Coronary artery (tissue), 2 donors: ENCODE measurements around the gene HSD17B4.

Experiments
- DNase-seq: peaks from one replicate; pipeline ENCODE4 v3.0.0-alpha.2; 2017; ENCODE audit warnings: low spot score
- H3K27ac ChIP-seq, 2 donors: fragments of 200-600 bp; sonication (generic); one replicate each; pipeline ENCODE4 v1.5.1; 2016 to 2019
- H3K4me3 ChIP-seq: fragments of 200-600 bp; sonication (generic); 2 replicates; pipeline ENCODE4 v1.5.1; 2016; ENCODE audit warnings: mild to moderate bottlenecking, moderate library complexity
- TF ChIP-seq, protein P1 (sequence below): fragments of 200-600 bp; sonication (generic); IDR thresholded peaks from one replicate; pipeline ENCODE4 v1.5.1; 2019; ENCODE audit warnings: antibody characterized with exemption

Gene HSD17B4

DNA sequence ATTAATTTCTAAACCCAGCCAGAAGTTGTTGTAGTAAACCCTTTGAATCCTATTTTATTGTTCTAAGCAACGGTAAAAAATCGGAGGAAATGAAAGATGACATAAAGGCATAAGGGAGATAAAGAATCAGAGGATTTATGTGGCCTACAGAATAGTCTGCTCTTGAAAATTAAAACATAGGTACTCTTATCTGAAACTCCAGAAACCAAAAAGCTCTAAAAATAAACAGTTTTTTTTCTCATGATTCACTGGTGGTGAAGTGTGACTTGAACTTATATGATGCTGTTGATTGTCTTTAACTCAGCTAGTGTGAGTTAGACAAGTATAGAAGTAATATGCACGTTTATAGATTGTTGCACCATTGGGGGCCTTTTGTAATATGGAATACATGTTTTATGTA lies 80.3 kb downstream of the HSD17B4 start:
- H3K27ac ChIP-seq = no peak overlapping the region
- H3K4me3 ChIP-seq = no peak overlapping the region
- TF ChIP-seq, protein P1, sequence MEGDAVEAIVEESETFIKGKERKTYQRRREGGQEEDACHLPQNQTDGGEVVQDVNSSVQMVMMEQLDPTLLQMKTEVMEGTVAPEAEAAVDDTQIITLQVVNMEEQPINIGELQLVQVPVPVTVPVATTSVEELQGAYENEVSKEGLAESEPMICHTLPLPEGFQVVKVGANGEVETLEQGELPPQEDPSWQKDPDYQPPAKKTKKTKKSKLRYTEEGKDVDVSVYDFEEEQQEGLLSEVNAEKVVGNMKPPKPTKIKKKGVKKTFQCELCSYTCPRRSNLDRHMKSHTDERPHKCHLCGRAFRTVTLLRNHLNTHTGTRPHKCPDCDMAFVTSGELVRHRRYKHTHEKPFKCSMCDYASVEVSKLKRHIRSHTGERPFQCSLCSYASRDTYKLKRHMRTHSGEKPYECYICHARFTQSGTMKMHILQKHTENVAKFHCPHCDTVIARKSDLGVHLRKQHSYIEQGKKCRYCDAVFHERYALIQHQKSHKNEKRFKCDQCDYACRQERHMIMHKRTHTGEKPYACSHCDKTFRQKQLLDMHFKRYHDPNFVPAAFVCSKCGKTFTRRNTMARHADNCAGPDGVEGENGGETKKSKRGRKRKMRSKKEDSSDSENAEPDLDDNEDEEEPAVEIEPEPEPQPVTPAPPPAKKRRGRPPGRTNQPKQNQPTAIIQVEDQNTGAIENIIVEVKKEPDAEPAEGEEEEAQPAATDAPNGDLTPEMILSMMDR = no peak
- DNase-seq = no peak

DNA sequence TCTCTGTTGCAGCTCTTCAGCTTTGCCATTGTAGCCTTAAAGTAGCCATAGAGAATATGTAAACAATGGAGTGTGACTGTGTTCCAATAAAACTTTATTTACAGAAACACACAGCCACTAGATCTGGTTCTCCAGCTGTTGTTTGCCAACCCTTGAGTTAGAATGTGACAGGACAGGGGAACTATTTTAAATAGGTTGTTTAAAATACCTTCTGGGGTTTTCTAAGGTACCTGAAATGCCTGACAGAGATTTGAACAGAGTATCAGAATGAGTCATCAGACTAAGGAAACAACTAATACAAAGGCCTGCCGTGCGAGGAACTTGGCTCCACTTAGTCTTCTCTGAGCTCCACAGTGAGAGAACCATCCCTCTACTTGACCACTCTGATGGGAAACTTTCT lies 85.4 kb downstream of the HSD17B4 start:
- Histone ChIP-seq H3K27ac (no peak overlapping the region), H3K4me3 (no peak overlapping the region)
- DNase-seq = no peak
- TF ChIP-seq, protein P1 = no peak

GRCh38 chr5:119541716-119542115 lies 89.4 kb downstream of the HSD17B4 start:
- H3K27ac ChIP-seq = no peak overlapping the region
- no peak for DNase-seq
- no peak overlapping the region for H3K4me3 ChIP-seq
- TF ChIP-seq, protein P1 = no peak

DNA sequence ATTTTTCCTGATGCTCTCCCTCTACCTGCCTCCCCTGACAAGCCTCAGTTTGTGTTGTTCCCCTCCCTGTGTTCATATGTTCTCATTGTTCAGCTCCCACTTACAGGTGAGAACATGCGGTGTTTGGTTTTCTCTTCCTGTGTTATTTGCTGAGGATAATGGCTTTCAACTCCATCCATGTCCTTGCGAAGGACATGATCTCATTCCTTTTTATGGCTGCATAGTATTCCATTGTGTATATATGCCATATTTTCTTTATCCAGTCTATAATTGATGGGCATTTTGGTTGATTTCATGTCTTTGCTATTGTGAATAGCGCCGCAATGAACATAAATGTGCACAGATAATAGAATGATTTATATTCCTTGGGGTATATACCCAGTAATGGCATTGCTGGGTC lies 99.5 kb downstream of the HSD17B4 start:
- Histone ChIP-seq H3K27ac (no peak overlapping the region), H3K4me3 (no peak overlapping the region)
- DNase-seq = no peak
- TF ChIP-seq, protein P1 = no peak

GRCh38 chr5:119554597-119554996 lies 102.3 kb downstream of the HSD17B4 start:
- Histone ChIP-seq H3K27ac (no peak overlapping the region), H3K4me3 (no peak overlapping the region)
- no peak for DNase-seq
- TF ChIP-seq, protein P1 = no peak

GRCh38 chr5:119570910-119571309 lies 118.6 kb downstream of the HSD17B4 start:
- TF ChIP-seq, protein P1 = no peak
- Histone ChIP-seq H3K27ac (no peak overlapping the region), H3K4me3 (no peak overlapping the region)
- DNase-seq = no peak

DNA sequence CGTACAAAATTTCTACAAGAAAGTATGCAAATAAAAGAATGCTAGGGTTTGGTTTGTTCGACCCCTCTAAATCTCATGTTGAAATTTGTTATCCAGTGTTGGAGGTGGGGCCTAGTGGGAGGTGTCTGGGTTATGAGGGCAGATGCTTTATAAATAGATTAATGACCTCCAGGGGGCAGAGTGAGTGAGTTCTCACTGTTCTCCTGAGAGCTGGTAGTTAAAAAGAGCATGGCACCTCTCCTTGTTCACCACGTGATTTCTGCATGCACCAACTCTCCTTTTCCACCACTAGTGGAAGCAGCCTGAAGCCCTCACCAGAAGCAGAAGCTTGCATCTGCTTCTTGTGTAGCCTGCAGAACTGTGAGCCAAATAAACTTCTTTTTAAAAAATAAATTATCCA lies 126.6 kb downstream of the HSD17B4 start:
- Histone ChIP-seq H3K4me3 (no peak overlapping the region), H3K27ac (no peak overlapping the region)
- no peak for DNase-seq
- TF ChIP-seq, protein P1 = no peak
